HG03342 (cell line): Measurements from ENCODE around the gene C1orf141.
"Not testable (repeated sequence)": the region's sequence is repeated elsewhere in the genome, so short reads cannot be mapped to it uniquely, and the experiment has no call there.

Experiments
- ATAC-seq: cut with Tn5 transposase; IDR thresholded peaks from one replicate; pipeline ENCODE4 v1.9.1; 2021; ENCODE audit warnings: mild to moderate bottlenecking, moderate library complexity; ENCODE audit not compliant: unreplicated experiment

Gene C1orf141

DNA sequence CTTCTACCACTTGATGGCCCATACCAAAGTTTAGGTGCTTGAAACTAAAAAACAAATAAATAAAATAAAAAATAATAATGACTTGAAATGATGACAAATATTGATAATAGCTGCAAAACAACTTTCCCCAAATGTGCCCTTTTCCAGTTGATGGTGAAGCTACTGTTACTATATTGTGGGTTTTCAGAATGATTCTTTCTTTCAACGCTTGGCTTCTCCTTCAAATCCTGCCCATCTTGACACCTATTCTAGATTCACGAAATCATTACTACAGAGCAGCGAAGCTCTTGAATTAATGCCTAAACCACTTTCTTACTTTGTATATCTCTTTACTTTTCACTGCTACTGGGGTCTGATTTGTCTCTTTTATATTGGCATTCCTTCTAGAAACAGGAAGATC is 9.2 kb upstream of the C1orf141 start:
- no peak for ATAC-seq

- ATAC-seq = no peak
Observed at GRCh38 chr1:67142931-67143330, 8.2 kb upstream of the C1orf141 start.

- ATAC-seq = not testable (repeated sequence)
Observed at GRCh38 chr1:67141832-67142231, 7.1 kb upstream of the C1orf141 start.

DNA sequence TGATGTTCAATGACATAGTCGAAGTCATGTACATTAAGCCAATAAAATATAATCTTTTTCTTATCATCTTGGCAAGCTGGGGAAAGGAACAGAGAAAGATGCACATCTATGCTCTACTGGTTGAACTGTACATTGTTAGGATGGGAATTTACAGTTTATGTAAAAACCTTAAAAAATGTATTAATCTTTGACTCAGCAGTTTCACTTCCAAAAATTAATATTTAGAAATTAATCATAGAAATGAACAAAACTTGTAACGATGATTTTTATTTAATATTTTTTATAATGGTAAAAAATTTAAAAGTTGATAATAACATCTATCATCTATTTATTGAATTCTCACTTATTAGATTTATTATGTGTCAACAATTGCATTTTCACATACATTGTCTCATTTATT is 5.7 kb upstream of the C1orf141 start:
- no peak for ATAC-seq

DNA sequence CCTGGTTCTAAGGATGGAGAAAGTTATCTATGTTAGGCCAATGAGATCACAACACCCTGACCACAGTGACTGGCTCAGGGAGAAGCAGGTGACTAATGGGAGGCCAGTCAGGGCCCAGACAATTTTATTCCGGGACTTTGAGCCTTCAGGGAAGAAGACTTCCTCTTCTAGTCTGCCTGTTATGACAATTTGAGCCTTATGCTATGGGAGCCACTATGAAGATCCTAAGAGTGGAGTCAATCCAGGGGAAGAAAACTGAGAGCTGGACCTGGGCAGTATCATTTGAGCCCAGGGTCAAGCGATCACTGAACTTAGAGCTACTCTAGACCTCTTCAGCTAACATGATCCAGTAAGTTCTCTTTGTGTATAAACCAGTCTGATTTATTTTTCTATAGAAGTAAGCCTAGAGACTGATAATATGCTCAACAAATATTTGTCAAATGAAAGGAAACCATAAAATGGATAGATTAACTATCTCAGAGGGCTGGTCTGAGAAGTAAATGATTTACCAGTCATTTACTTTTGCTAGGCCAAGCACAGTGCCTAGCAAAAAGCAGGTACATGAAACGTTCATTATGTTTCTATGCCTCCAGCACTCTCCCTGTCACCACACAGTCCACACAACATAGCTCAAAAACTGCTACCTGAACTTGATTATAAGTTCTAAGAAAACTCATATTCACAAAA is 4.2 kb upstream of the C1orf141 start:
- ATAC-seq = no peak

GRCh38 chr1:67137307-67137753 is 2.6 kb upstream of the C1orf141 start:
- no peak for ATAC-seq

DNA sequence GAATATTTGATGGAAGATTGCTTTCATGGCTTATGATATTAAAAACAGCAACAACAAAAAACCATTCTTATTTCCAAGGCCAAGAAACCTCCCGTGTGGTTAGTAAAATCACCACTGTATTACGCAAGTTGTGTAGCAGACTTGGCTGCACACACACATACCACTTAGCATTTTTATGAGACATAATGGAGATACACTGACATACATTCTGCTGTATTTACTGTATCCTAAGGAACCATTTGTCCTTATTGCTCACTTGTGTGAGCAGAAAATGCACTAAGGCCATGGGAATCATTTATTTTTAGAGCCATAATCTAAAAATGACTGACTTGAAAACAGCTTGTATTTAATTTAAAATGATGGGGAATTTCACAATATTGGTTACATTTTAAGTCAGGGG is 584 bp upstream of the C1orf141 start:
- no peak for ATAC-seq

GRCh38 chr1:67133177-67133576 is 1.6 kb downstream of the C1orf141 start:
- no peak for ATAC-seq

DNA sequence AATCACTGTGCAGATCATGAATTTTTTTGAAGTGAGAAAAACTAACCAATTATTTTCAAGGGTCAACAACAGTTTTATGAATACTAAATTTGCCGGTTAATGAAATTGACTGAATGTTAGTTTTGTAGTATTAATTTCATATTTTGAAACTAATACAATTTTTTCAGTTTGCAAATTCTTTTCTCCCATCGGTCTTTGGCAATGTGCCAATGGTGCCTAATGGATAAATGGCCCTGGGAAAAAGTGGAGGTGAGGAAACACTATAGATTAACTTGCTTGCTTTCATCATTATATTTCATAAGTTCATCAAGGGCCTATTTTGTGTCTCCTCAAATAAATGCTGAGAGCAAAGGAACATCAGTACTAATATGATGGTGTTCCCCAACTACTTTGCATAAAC is 4.1 kb downstream of the C1orf141 start:
- ATAC-seq = no peak

DNA sequence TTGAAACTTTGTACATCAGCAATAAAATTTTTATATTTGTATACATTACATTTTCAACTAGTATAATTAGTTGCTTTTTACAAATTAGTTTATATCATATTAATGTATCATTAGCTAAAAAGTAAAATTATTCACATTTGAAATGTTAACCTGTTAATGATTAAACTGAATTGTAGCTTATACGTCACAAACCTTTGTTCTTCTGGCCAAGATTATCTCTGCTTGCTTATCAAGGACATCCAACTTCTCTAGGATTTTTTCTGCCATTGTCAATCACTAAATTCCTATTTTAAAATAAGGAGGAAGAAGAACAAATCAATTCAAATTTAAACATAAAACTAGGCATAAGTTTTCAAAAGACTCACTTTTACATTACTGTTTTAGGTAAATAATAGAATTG is 7.8 kb downstream of the C1orf141 start:
- no peak for ATAC-seq

DNA sequence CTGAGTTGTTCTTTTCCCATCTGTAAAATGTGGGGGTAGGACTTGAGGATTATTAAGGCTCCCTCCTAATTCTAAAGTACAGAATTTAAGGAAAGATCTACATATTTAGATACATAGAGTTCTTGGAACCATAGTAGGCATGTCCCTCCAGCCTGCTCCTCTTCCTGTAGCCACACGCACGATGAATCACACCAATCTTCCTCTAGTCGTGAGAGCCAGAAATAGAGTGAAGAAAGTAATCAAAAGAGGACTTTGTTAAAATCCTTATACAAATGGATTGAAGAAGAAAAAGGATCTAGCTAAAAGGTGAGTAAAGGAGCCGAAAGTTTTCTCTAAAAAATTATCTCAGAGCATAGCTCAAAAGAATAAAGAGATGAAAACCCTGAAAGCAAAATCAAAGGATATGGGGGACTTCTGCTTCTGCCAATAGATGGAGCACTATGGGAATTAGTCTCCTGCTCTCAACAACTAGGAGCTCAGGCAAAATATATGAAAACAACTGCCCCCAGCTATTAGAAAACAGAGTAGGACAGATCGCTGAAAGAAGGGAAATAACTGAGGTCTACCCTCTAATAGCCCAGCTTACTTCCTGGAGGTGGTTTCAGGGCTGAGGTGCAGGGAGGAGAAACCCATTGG is 8.5 kb downstream of the C1orf141 start:
- no peak for ATAC-seq

DNA sequence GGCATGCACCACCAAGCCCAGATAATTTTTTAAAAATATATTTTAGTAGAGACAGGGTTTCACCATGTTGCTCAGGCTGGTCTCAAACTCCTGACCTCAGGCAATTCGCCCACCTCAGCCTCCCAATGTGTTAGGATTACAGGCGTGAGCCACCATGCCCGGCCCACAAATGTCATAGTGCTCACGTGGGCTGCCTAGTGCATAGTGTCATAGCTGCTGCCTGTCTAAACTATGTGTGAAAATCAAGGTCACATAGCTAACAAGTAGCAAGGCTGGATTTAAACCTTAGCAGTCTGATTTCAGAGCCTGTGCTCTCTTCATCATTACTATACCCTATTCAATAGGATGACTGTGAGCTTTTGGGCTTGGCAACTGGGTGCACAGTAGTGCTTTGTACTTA is 10.3 kb downstream of the C1orf141 start:
- ATAC-seq = no peak

- no peak for ATAC-seq
Observed at GRCh38 chr1:67120855-67121619, 13.7 kb downstream of the C1orf141 start.

DNA sequence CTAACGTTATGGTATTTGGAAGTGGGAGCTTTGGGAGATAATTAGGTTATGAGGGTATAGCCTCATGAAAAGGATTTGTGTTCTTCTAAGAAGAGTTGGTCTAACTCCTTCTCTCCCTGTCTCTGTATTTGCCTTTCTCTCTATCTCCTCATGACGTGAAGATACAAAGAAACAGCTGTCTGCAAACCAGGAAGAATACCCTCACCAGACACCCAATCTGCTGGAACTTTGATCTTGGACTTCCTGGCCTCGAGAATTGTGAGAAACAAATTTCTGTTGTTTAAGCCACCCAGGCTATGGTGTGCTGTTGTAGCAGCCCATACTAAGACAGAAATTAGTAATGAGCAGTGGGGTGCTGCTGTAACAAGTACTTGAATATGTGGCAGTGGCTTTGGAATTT is 16.1 kb downstream of the C1orf141 start:
- no peak for ATAC-seq

GRCh38 chr1:67118191-67118590 is 16.6 kb downstream of the C1orf141 start:
- no peak for ATAC-seq

- no peak for ATAC-seq
Observed at GRCh38 chr1:67114162-67114561, 20.6 kb downstream of the C1orf141 start.

DNA sequence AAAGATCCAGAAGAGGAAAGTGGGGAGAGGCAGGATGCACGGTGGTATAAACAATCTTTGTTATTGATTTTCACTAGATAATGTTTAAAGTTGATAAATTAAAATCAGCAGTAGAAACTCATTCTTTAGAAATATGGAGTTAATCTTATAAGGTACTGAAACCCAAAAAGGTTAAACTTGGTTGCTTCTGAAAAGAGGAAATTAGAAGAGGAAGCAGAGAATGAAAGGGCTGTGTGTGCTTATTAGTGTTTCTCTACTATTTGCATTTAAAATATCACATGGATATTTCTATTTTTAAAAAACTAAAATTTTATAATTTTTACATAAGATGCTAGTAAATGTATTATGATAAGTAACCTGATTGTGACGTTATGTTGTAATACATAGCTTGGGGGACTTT is 24.4 kb downstream of the C1orf141 start:
- ATAC-seq = peak; percentile 68

DNA sequence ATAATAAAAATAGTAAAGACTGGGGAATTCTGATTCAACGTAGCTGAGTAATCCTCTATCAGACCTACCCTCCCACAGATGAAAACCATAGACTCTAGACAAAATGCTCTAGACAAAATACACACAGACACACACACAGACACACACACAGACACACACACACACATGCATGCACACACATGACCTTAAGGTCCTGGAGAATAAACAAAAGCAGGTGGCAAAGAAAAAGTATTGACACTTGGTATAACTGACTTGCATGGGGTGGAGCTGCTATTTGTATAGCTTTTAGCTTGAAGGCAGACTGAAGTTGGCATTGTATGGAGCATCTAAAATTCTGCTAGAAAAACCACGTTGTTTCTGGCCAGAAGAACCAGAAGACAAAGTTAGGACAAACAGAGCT is 29.3 kb downstream of the C1orf141 start:
- ATAC-seq = no peak

- ATAC-seq = no peak
Observed at GRCh38 chr1:67103548-67103947, 31.2 kb downstream of the C1orf141 start.

DNA sequence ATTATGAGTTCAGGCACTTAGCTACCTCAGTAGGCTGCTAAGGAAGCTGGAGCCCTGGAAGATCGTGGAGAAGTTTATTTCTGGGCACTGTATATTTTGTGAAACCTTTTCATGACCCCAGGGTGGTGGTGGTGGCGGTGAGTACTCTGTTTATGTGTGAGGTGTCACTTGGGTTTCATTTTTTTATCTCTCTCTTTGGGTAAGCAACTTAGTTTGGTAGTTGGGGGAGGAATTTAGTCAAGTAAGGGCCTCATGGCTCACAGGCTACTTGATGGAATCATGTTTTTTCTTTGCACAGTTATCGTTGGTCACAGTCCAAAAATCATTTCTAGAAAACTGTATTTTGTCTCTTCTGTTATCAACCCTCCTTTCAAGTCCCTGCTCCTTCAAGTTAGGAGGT is 33.9 kb downstream of the C1orf141 start:
- ATAC-seq = no peak

DNA sequence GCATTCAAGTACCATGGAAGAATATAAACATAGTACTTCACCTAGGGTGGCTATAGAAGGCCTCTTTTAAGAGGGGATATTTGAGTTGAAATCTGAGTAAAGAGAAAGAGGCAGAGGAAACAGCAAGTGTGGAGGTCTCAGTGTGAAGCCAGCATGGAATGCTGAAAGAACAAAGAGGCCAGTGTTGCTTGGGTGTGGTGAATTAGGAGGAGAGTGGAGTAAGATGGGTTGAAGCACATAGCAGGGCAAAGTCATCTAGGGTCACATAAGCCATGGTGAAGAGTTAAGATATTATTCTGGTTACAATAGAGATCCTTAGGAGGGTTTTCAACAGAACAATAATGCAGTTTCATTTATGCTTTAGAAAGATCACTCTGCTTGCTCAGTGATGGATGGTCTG is 37.5 kb downstream of the C1orf141 start:
- no peak for ATAC-seq

- no peak for ATAC-seq
Observed at GRCh38 chr1:67094191-67094590, 40.6 kb downstream of the C1orf141 start.
